IMR-90 (cell line): ENCODE measurements around the gene NSUN7. TPM values are rescaled to one million over a fixed set of nuclear protein-coding genes. Genes with fewer than 3 reads are reported as not detected.

Experiments
- ATAC-seq: fragments of 200-7000 bp; cut with Tn5 transposase; 2 replicates; pipeline ENCODE4 v1.9.1; 2020; ENCODE audit warnings: low read depth, mild to moderate bottlenecking, moderate library complexity
- BruUV-seq: library from RNA; stranded (reverse); fragments of 400-500 nt; replicated peaks from 2 replicates; lab custom pipeline; 2021; lab: Mats Ljungman, UMichigan
- CTCF ChIA-PET: fragments of 300-600 bp; formaldehyde crosslinking; extraction: SDS; loops from one replicate; lab custom pipeline; 2021; ENCODE audit warnings: antibody characterized with exemption; lab: Yijun Ruan, JAX
- POLR2A ChIA-PET: fragments of 300-600 bp; sonication (Branson Sonifier 250); formaldehyde crosslinking; loops from one replicate; lab custom pipeline; 2022; ENCODE audit warnings: antibody characterized with exemption; ENCODE audit not compliant: unreplicated experiment; lab: Charles Lee
- DNase-seq: peaks from one replicate; pipeline ENCODE4 v3.0.0; 2013
- H2AFZ ChIP-seq: replicated peaks from 2 replicates; pipeline ENCODE3; 2013; ENCODE audit warnings: low read length, mild to moderate bottlenecking; ENCODE audit not compliant: poor library complexity
- H2AK5ac ChIP-seq: 2 replicates; pipeline ENCODE4 v1.6.1; 2013; ENCODE audit warnings: low read depth, low read length, inconsistent platforms
- H2AK9ac ChIP-seq: replicated peaks from 2 replicates; pipeline ENCODE3; 2013; ENCODE audit warnings: mild to moderate bottlenecking, low read depth, low read length, moderate library complexity; ENCODE audit not compliant: poor library complexity
- H2BK120ac ChIP-seq: 2 replicates; pipeline ENCODE4 v1.6.1; 2013; ENCODE audit warnings: low read depth, low read length, inconsistent platforms
- H2BK15ac ChIP-seq: 3 replicates; pipeline ENCODE4 v1.6.1; 2013; ENCODE audit warnings: low read depth, low read length, inconsistent platforms
- H2BK20ac ChIP-seq: 2 replicates; pipeline ENCODE4 v1.6.1; 2013; ENCODE audit warnings: low read depth, mild to moderate bottlenecking, inconsistent platforms, low read length, moderate library complexity
- H2BK5ac ChIP-seq: 2 replicates; pipeline ENCODE4 v1.6.1; 2013; ENCODE audit warnings: mild to moderate bottlenecking, low read depth, low read length, inconsistent platforms; ENCODE audit not compliant: poor library complexity, severe bottlenecking
- H3K14ac ChIP-seq: replicated peaks from 2 replicates; pipeline ENCODE4 v1.6.1; 2013; ENCODE audit warnings: low read depth, low read length, inconsistent platforms
- H3K18ac ChIP-seq: 2 replicates; pipeline ENCODE4 v1.6.1; 2013; ENCODE audit warnings: low read depth, low read length, control low read depth
- H3K23ac ChIP-seq: 2 replicates; pipeline ENCODE4 v1.6.1; 2013; ENCODE audit warnings: low read depth, low read length, inconsistent platforms
- H3K27ac ChIP-seq: 2 replicates; pipeline ENCODE4 v1.5.1; 2013; ENCODE audit warnings: mild to moderate bottlenecking, control low read depth, low read length; ENCODE audit not compliant: insufficient read depth
- H3K27me3 ChIP-seq: 2 replicates; pipeline ENCODE4 v1.6.1; 2013; ENCODE audit warnings: low read length; ENCODE audit not compliant: control insufficient read depth, insufficient read depth
- H3K36me3 ChIP-seq: 2 replicates; pipeline ENCODE4 v1.6.1; 2013; ENCODE audit warnings: low read length, mixed read lengths; ENCODE audit not compliant: control insufficient read depth, insufficient read depth
- H3K4ac ChIP-seq: 2 replicates; pipeline ENCODE4 v1.6.1; 2013; ENCODE audit warnings: low read depth, low read length, inconsistent platforms
- H3K4me1 ChIP-seq: 2 replicates; pipeline ENCODE4 v1.6.1; 2013; ENCODE audit warnings: low read length, mixed read lengths; ENCODE audit not compliant: control insufficient read depth, insufficient read depth
- H3K4me2 ChIP-seq: 2 replicates; pipeline ENCODE4 v1.6.1; 2013; ENCODE audit warnings: low read depth, mild to moderate bottlenecking, control low read depth, low read length, moderate library complexity
- H3K4me3 ChIP-seq: 2 replicates; pipeline ENCODE4 v1.5.1; 2013; ENCODE audit warnings: low read depth, mild to moderate bottlenecking, control low read depth, low read length, moderate library complexity; ENCODE audit not compliant: insufficient read depth
- H3K56ac ChIP-seq: 2 replicates; pipeline ENCODE4 v1.6.1; 2013; ENCODE audit warnings: low read length, inconsistent platforms; ENCODE audit not compliant: insufficient read depth; ENCODE audit errors: extremely low read depth
- H3K79me1 ChIP-seq, 2 experiments: 2 replicates each; pipeline ENCODE4 v1.6.1; 2013; ENCODE audit warnings: low read length in 2 of 2, inconsistent platforms in 1 of 2, low read depth in 1 of 2
- H3K9ac ChIP-seq: 2 replicates; pipeline ENCODE4 v1.6.1; 2013; ENCODE audit warnings: low read depth, low read length, control low read depth
- H3K9me1 ChIP-seq: 2 replicates; pipeline ENCODE4 v1.6.1; 2013; ENCODE audit warnings: low read length, inconsistent platforms; ENCODE audit not compliant: insufficient read depth
- H3K9me3 ChIP-seq: 2 replicates; pipeline ENCODE4 v1.6.1; 2013; ENCODE audit warnings: low read length; ENCODE audit not compliant: control insufficient read depth, insufficient read depth
- H4K20me1 ChIP-seq: 2 replicates; pipeline ENCODE4 v1.6.1; 2013; ENCODE audit warnings: low read length, inconsistent platforms; ENCODE audit not compliant: insufficient read depth
- H4K5ac ChIP-seq: 2 replicates; pipeline ENCODE4 v1.6.1; 2013; ENCODE audit warnings: mild to moderate bottlenecking, low read depth, low read length, control low read depth
- H4K8ac ChIP-seq, 2 experiments: 2 replicates each; pipeline ENCODE4 v1.6.1; 2013; ENCODE audit warnings: low read depth in 2 of 2, low read length in 2 of 2, control low read depth in 1 of 2, inconsistent platforms in 1 of 2
- H4K91ac ChIP-seq: 2 replicates; pipeline ENCODE4 v1.6.1; 2013; ENCODE audit warnings: low read depth, low read length, inconsistent platforms; ENCODE audit not compliant: insufficient read depth
- MAZ ChIP-seq: IDR thresholded peaks from 2 replicates; pipeline ENCODE4 v1.6.1; 2012; ENCODE audit warnings: low read depth, mild to moderate bottlenecking, low read length, improper control_type of control experiment, moderate library complexity, borderline replicate concordance
- WGBS, 2 experiments: methylation state at CpG; one replicate each; pipeline versions ENCODE4 v1.1.5 to v1.1.7; 2013; ENCODE audit warnings: missing lambda C conversion rate in 2 of 2; ENCODE audit not compliant: insufficient read length in 1 of 2; ENCODE audit errors: extremely low coverage in 2 of 2; 5-methylcytosine and 5-hydroxymethylcytosine counted together
- dilution Hi-C: fragments of 300-500 bp; cut with HindIII; formaldehyde crosslinking; loops from one replicate; pipeline ENCODE4 v1.14.3; 2018; ENCODE audit warnings: low sequenced_read_pairs; ENCODE audit not compliant: unreplicated experiment
- in situ Hi-C: fragments of 300-500 bp; cut with MboI; formaldehyde crosslinking; loops from 3 replicates; pipeline ENCODE4 v1.14.3; 2019; ENCODE audit warnings: low sequenced_read_pairs, inconsistent platforms, mixed read lengths
- intact Hi-C: fragments of 100-400 bp; cut with micrococcal nuclease; formaldehyde crosslinking; loops from 2 replicates; pipeline ENCODE4 v1.10.0; 2022
- polyA plus RNA-seq, 3 experiments: library from polyadenylated mRNA; depleted of rRNA; stranded (reverse); fragments of >200 nt; gene quantifications; 2 replicates each; pipeline ENCODE4 v1.2.3, GENCODE V29; 2012; ENCODE audit warnings: low replicate concordance in 1 of 3
- total RNA-seq: library from RNA; depleted of rRNA; stranded (reverse); fragments of >200 nt; gene quantifications from 2 replicates; pipeline ENCODE4 v1.2.3, GENCODE V29; 2012

The NSUN7 gene
- total and polyA plus RNA-seq, 2 of the 4 experiments (the other 2 are of a cell fraction): not detected

DNA sequence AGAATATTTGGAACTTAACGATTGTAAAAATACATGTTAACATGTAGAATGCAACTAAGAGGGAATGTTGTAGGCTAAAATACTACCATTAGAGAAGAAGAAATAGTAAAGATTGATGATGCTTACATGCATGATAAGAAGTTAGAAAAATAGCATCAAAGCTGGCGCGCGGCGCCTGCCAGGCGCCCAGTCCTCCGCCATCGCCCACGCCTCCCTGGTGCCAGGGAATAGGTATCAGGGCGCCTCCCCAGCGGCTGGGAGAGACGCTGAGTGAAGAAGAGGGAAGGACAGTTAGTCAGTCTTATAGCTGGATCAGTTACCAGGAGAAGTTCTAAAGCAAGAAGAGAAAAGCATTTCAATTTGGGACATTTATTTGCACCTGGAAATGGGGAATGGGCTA, 36.0 kb downstream of the NSUN7 start:
- Histone ChIP-seq H4K91ac (no peak overlapping the region), H3K56ac (no peak overlapping the region), H4K8ac (no peak overlapping the region), H3K9me1 (no peaks in the 10 kb centered on the region), H2AK9ac (no peak overlapping the region), H2AK5ac (no peak overlapping the region), H2BK15ac (no peak overlapping the region), H3K9me3 (no peaks in the 10 kb centered on the region), H3K4me3 (no peak overlapping the region), H3K27me3 (peaks cover 10% of the 10 kb centered on the region), H2BK120ac (no peak overlapping the region), H3K14ac (no peak overlapping the region), H3K79me1 (no peaks in the 10 kb centered on the region), H2BK20ac (no peak overlapping the region), H4K5ac (no peak overlapping the region), H2BK5ac (no peak overlapping the region), H3K4me1 (no peaks in the 10 kb centered on the region), H3K18ac (no peak overlapping the region), H3K36me3 (no peaks in the 10 kb centered on the region), H3K27ac (no peak overlapping the region), H3K4me2 (no peak overlapping the region), H3K9ac (no peak overlapping the region), H2AFZ (no peak overlapping the region), H3K23ac (no peak overlapping the region), H4K20me1 (no peaks in the 10 kb centered on the region), H3K4ac (no peak overlapping the region)
- dilution Hi-C loops: no loop called here
- intact Hi-C loops: no loop called here
- no peak for TF ChIP-seq MAZ
- POLR2A ChIA-PET: no interaction called here
- no TSS peak for BruUV-seq
- in situ Hi-C loops: no loop called here
- CTCF ChIA-PET: no interaction called here
- ATAC-seq: no peak
- WGBS, 2 experiments: no CpG with 5 or more reads among the region's 12 CpGs
- no peak for DNase-seq
